K562 (cell line): ENCODE results near the gene YIF1A. TPM values are rescaled to one million over a fixed set of nuclear protein-coding genes. Genes with fewer than 3 reads are reported as not detected.

ENCODE experiments used
- ARID2 ChIP-seq: fragments of 450-650 bp; IDR thresholded peaks from 2 replicates; pipeline ENCODE4 v1.6.1; 2017; ENCODE audit warnings: antibody characterized with exemption, mild to moderate bottlenecking
- CREB3 ChIP-seq: fragments of 450-650 bp; conservative IDR thresholded peaks from 2 replicates; pipeline ENCODE4 v1.6.1; 2016; ENCODE audit warnings: missing genetic modification characterization, low read depth, mild to moderate bottlenecking, missing compliant biosample characterization, moderate library complexity
- E2F4 ChIP-seq: sonication (generic); formaldehyde crosslinking; IDR thresholded peaks from 2 replicates; pipeline ENCODE4 v1.8.0; 2022; ENCODE audit warnings: mild to moderate bottlenecking, low read depth, missing genetic modification reagents
- E2F8 ChIP-seq: fragments of 450-650 bp; IDR thresholded peaks from 2 replicates; pipeline ENCODE4 v1.7.1; 2018; ENCODE audit warnings: mild to moderate bottlenecking, low read depth; ENCODE audit not compliant: partially characterized antibody
- EHMT2 ChIP-seq: fragments of 450-650 bp; IDR thresholded peaks from 2 replicates; pipeline ENCODE4 v1.6.1; 2018; ENCODE audit warnings: antibody characterized with exemption
- ELK3 ChIP-seq: fragments of 450-650 bp; formaldehyde crosslinking; IDR thresholded peaks from 2 replicates; pipeline ENCODE4 v1.4.0; 2020; ENCODE audit warnings: mild to moderate bottlenecking
- HDAC1 ChIP-seq, 2 experiments: fragments of 450-650 bp; IDR thresholded peaks; 2 replicates each; pipeline ENCODE4 v1.6.1; 2016 to 2017; ENCODE audit warnings: inconsistent platforms in 1 of 2, mild to moderate bottlenecking in 1 of 2, moderate library complexity in 1 of 2
- HDAC3 ChIP-seq: fragments of 450-650 bp; IDR thresholded peaks from 2 replicates; pipeline ENCODE4 v1.6.1; 2018; ENCODE audit warnings: borderline replicate concordance, mild to moderate bottlenecking, moderate library complexity; ENCODE audit not compliant: partially characterized antibody
- HMG20B ChIP-seq: fragments of 250-450 bp; sonication (Bioruptor Pico); IDR thresholded peaks from 2 replicates; pipeline ENCODE4 v1.5.0; 2021; ENCODE audit warnings: mild to moderate bottlenecking
- MTA1 ChIP-seq: fragments of 450-650 bp; IDR thresholded peaks from 2 replicates; pipeline ENCODE4 v1.6.1; 2017; ENCODE audit warnings: borderline replicate concordance
- MXI1 ChIP-seq: IDR thresholded peaks from 2 replicates; pipeline ENCODE4 v1.6.1; 2011; ENCODE audit warnings: low read depth, mild to moderate bottlenecking, improper control_type of control experiment, low read length
- MYNN ChIP-seq, 2 experiments: sonication (generic); formaldehyde crosslinking in 1 of 2; IDR thresholded peaks; 2 replicates each; pipeline versions ENCODE4 v1.5.0 to v1.6.1; 2016 to 2020; ENCODE audit warnings: antibody characterized with exemption in 1 of 2, missing genetic modification reagents in 1 of 2
- NFE2L1 ChIP-seq: fragments of 450-650 bp; IDR thresholded peaks from 2 replicates; pipeline ENCODE4 v1.6.1; 2016; ENCODE audit warnings: missing genetic modification characterization, low read depth, mild to moderate bottlenecking, missing compliant biosample characterization, moderate library complexity, borderline replicate concordance
- PCBP2 ChIP-seq: fragments of 200-400 bp; formaldehyde crosslinking; IDR thresholded peaks from 2 replicates; pipeline ENCODE4 v1.6.1; 2018; ENCODE audit warnings: low read length, low read depth, mild to moderate bottlenecking, moderate library complexity; ENCODE audit not compliant: poor library complexity, severe bottlenecking
- POLR2A ChIP-seq: fragments of 450-650 bp; conservative IDR thresholded peaks from 2 replicates; pipeline ENCODE4 v1.6.1; 2016
- RBM15 ChIP-seq: fragments of 200-400 bp; formaldehyde crosslinking; IDR thresholded peaks from 2 replicates; pipeline ENCODE4 v1.6.1; 2018; ENCODE audit warnings: mild to moderate bottlenecking, low read length, moderate library complexity; ENCODE audit not compliant: insufficient read depth
- RBM22 ChIP-seq: fragments of 200-400 bp; formaldehyde crosslinking; IDR thresholded peaks from 2 replicates; pipeline ENCODE4 v1.6.1; 2018; ENCODE audit warnings: low read length, low read depth; ENCODE audit not compliant: poor library complexity, severe bottlenecking
- SIX5 ChIP-seq, 2 experiments: IDR thresholded peaks; 2 replicates each; pipeline ENCODE4 v1.6.1; 2011; ENCODE audit warnings: low read length in 2 of 2, borderline replicate concordance in 1 of 2, low read depth in 1 of 2, mild to moderate bottlenecking in 1 of 2, moderate library complexity in 1 of 2; ENCODE audit not compliant: insufficient read depth in 1 of 2
- TCF3 ChIP-seq: sonication (generic); formaldehyde crosslinking; IDR thresholded peaks from 2 replicates; pipeline ENCODE4 v1.4.0; 2020; ENCODE audit warnings: mild to moderate bottlenecking, missing genetic modification reagents
- THRAP3 ChIP-seq: fragments of 450-650 bp; IDR thresholded peaks from 2 replicates; pipeline ENCODE4 v1.6.1; 2016; ENCODE audit warnings: mild to moderate bottlenecking, inconsistent platforms, borderline replicate concordance
- ZEB2 ChIP-seq: fragments of 450-650 bp; IDR thresholded peaks from 2 replicates; pipeline ENCODE4 v1.6.1; 2016
- ZNF133 ChIP-seq: fragments of 250-450 bp; sonication (Bioruptor Pico); IDR thresholded peaks from 2 replicates; pipeline ENCODE4 v1.4.0; 2020; ENCODE audit warnings: mild to moderate bottlenecking
- ZNF311 ChIP-seq: fragments of 250-450 bp; sonication (Bioruptor Pico); IDR thresholded peaks from 2 replicates; pipeline ENCODE4 v1.4.0; 2020; ENCODE audit warnings: mild to moderate bottlenecking, moderate library complexity
- ZNF561 ChIP-seq: fragments of 450-650 bp; formaldehyde crosslinking; conservative IDR thresholded peaks from 2 replicates; pipeline ENCODE4 v1.4.0; 2020; ENCODE audit warnings: mild to moderate bottlenecking, moderate library complexity
- polyA plus RNA-seq, 8 experiments: library from polyadenylated mRNA; depleted of rRNA in 4 of 8; stranded (reverse) in 5 of 8; unstranded in 3 of 8; fragments of >200 nt; fragmentation: Nextera tagmentation in 2 of 8; fragmentation: Illumina TruSeq in 1 of 8; extraction: Ambion mirVana in 2 of 8; extraction: Trizol in 1 of 8; gene quantifications; 2 replicates each; pipeline versions ENCODE4 v1.2.1 to v1.2.3, GENCODE V29; 2011 to 2014; ENCODE audit warnings: inconsistent platforms in 1 of 8, missing spikeins in 1 of 8
- total RNA-seq, 7 experiments: library from RNA; depleted of rRNA in 6 of 7; stranded (reverse); fragments of >200 nt in 6 of 7; fragmentation: Illumina TruSeq in 2 of 7; extraction: Trizol in 2 of 7; gene quantifications; 2 replicates each; pipeline versions ENCODE4 v1.2.1 to v1.2.3, GENCODE V29; 2011 to 2021; ENCODE audit warnings: low replicate concordance in 1 of 7

Gene YIF1A
- total and polyA plus RNA-seq, 9 of the 15 experiments (the other 6 are each of a cell fraction or from before 2014, with no cell fraction given): 8.6 to 121 (median 77.2) TPM

GRCh38 chr11:66311965-66312548 lies 23.1 kb upstream of the YIF1A start (continued):
- TF ChIP-seq MXI1: no peak
- no peak for TF ChIP-seq RBM22
- TF ChIP-seq HMG20B (CRISPR knock-in tag): no peak
- no peak for TF ChIP-seq E2F4
- TF ChIP-seq ARID2: peak; percentile 99
- TF ChIP-seq RBM15: no peak
- TF ChIP-seq ZNF561 (CRISPR knock-in tag): no peak
- no peak for TF ChIP-seq SIX5 (IDR thresholded peaks at IDR 0.05; ENCODE audit: borderline replicate concordance in 1 of 2, insufficient read depth in 1 of 2, low read depth in 1 of 2, low read length in 2 of 2)
- no peak; the same call in 1 of the 2 replicates for TF ChIP-seq POLR2A
- no peak for TF ChIP-seq ELK3
- TF ChIP-seq HDAC1 (IDR thresholded peaks at IDR 0.05): peak in 1 of 2 experiments; percentile 93; a peak in 2 of 4 replicates
- TF ChIP-seq ZNF133 (CRISPR knock-in tag): no peak
- TF ChIP-seq E2F8: peak; percentile 57
- no peak for TF ChIP-seq ZEB2
- no peak for TF ChIP-seq HDAC3
- no peak for TF ChIP-seq EHMT2
- TF ChIP-seq NFE2L1 (tag): no peak
- no peak for TF ChIP-seq PCBP2
- TF ChIP-seq ZNF311 (CRISPR knock-in tag): no peak
- no peak for TF ChIP-seq TCF3 (CRISPR knock-in tag)
- no peak; the same call in none of the 2 replicates for TF ChIP-seq MYNN (IDR thresholded peaks at IDR 0.05)
- no peak for TF ChIP-seq MYNN (CRISPR knock-in tag; IDR thresholded peaks at IDR 0.05)
- TF ChIP-seq MTA1: no peak; the same call in 1 of the 2 replicates
- TF ChIP-seq THRAP3: peak; percentile 53; the same call in 1 of the 2 replicates
- no peak for TF ChIP-seq CREB3 (tag)
